A204.1 (cell line): ENCODE results near the gene CCDC92.

ENCODE experiments used
- FAIRE-seq: peaks from 2 replicates; lab custom pipeline; 2012; peaks lifted over from hg19 to GRCh38; lab: Jason Lieb, UNC

CCDC92 gene

DNA sequence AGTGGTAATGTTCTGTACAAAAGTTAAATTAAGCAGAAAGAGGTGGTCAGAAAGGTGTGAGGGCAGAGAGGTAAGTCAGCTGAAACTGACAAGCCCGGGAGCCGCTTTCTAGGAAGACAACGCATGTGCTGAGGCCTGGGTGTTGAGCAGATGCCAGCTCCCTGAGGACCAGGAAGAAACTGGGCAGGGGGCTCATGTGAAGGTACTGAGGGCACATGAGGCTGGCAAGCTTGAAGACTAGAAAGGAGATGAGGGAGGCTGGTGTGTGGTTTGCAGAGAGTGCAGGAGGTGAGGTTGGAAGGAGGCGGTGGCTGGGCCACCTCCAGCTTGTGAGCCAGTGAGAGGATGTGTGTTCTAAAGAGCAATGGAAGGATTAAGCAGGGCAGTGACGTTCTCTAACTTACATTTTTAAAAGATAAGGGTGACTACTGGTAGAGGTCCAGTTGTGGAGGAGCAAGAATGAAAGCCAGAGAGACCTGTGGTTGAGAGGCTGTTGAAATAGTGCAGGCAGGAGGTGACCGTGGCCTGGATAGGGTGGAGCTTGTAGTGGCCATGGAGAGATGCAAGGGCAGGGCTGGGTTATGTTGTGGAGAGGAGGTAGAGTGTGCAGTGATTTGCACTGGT, 29.5 kb upstream of the CCDC92 start:
- no peak for FAIRE-seq

DNA sequence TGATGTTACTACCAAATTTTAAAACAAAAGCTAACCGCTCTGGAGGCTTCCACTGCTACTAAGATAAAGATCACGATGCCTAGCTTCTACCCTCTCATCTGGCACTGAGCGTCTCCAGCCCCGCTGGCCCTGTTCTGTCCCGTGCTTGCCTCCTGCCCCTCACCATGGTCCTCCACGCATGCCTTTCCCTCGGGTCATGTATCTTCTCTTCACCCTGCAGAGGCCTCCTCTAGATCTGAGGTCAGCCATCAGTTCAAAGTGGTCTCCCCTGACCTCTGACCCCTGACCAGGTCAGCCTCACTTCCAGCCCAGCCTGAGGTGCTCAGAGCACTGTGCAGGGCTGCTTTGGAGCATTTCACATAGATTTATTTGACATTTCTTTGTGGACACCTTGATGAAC, 28.7 kb upstream of the CCDC92 start:
- FAIRE-seq: no peak

DNA sequence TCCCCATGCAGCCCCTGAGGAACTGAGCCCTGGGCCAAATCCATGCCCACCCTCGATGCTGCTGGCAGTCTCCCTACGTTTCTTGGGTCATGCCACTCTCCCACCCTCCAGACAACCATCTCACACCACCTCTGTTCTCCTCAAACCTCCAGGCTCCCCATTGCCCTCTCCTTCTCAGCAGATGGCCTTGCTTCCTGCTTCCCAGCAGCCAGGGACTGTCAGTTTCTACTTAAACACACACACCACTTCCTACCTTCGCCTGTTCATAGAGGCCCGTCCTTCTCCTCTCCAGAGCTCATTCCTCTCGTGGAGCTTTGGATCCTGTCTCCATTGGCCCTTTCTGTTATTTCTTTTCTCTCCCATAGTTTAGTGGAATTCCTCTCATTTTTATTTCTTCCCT, 27.5 kb upstream of the CCDC92 start:
- FAIRE-seq: no peak

GRCh38 chr12:123998991-123999359, 26.3 kb upstream of the CCDC92 start:
- no peak for FAIRE-seq

DNA sequence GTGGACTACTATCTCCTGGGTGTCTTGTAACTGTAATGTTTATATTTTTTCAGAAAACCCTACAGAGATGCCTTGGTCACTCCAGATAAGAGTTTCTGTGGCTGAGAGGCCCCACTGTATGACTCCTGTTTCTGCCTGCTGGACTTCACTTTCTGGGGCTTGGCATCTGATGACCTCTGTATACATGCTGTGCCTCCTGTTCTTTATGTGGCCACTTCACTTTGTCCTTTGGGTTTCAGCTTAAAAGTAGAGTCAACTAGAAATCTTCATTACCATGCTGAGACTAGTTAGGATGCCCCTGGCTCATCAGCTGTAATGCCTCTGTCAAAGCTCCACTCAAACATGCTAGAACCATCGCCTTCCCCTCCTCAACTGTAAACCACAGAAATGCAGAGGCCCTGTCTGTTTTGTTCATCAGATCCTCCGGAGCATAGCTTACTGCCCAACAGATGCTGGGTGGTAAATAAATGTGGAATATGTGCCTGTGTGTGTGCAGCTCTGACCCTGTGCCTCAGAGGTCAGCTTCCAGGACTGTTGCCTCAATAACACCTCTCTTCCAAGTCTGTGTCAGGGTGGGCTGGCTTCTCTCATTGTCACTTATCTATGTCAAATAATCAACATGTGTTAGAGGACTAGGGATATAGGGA, 25.8 kb upstream of the CCDC92 start:
- no peak for FAIRE-seq

DNA sequence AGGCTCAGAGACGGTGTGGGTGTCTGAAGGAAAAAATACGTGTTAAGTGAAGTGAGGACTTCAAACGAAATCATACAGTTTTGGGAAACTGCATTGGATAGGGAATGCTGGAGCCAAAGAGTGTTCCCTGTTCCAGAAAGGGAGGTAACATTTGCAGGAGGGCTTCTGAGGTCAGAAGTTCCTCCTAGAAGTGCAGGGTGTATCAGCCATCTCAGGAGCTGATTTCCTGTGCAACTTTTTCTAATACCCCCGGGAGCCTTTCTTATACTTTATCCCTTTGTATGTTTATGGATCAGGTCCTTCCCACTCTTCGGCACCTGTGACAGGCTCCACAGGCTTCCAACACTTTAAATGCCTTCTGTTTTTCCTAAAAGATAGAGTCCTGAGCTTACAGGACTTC, 25.3 kb upstream of the CCDC92 start:
- FAIRE-seq: no peak

DNA sequence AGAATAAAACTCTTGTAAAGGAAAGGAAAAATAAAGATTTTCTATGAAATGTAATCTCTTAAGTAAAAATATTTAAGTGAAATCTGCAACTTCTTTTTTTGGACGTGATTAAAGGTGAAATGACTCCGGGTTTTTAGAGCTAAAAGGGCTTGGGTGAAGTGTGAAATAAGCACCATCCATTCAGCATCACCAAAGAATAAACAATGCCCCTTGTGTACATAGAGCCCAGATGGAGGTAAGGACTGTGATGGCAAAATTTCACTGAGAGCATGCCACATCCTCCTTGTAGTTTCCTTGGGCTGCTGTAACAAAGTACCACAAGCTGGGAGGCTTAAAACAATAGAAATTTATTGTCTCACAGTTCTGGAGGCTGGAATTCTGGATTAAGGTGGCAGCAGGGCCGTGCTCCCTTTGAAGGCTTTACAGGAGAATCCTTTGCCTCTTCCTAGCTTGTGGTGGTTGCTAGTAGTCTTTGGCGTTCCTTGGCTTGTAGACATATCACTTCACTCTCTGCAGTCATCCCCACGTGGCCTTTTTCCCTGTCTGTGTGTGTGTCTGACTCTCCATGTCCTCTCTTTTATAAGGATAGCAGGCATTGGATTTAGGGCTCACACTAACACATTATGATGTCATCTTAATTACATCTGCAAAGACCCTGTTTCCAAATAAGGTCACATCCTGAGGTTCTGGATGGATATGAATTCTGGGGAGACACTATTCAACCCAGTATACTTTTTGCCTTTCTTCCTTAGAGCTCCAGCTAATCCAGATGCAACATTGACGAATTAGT, 24.6 kb upstream of the CCDC92 start:
- FAIRE-seq: no peak

GRCh38 chr12:123996581-123996980, 23.9 kb upstream of the CCDC92 start:
- no peak for FAIRE-seq

DNA sequence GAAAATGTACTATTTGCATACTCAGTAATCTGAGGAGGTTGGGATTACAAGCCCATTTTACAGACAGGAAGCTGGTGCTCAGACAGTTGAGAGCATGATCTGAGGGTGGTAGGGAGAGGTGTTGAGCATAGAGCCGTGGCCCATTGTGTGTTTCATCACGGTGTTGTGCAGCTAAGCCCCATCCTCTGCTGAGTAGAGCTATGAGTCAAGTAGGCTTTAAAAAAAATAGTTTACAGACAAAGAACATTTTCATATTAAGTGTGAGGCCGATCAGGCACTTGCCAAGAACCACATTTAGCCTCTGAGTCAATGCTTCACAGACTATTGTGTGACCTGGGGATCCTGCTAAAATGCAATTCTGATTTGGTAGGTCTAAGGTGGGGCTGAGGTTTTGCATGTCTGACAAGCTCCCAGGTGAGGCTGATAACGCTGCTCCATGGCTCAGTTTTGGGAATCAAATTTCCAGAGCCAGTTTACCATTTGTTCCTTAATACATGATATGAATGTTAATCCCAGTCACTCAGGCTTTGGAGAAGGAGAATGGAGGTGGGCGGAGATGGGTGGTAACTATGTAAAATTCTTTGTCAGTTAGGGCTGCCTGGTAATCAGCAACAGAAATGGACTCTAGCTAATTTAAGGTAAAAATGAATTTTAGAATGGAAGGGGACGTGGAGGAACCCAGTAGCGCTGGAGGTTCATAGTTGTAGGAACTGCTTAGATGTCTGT, 22.6 kb upstream of the CCDC92 start:
- no peak for FAIRE-seq

GRCh38 chr12:123992118-123992825, 19.6 kb upstream of the CCDC92 start:
- no peak for FAIRE-seq

- no peak for FAIRE-seq
Observed at GRCh38 chr12:123991372-123991951, 18.8 kb upstream of the CCDC92 start.

- FAIRE-seq: no peak
Observed at GRCh38 chr12:123990511-123990910, 17.9 kb upstream of the CCDC92 start.

- FAIRE-seq: no peak
Observed at GRCh38 chr12:123989753-123990152, 17.1 kb upstream of the CCDC92 start.

DNA sequence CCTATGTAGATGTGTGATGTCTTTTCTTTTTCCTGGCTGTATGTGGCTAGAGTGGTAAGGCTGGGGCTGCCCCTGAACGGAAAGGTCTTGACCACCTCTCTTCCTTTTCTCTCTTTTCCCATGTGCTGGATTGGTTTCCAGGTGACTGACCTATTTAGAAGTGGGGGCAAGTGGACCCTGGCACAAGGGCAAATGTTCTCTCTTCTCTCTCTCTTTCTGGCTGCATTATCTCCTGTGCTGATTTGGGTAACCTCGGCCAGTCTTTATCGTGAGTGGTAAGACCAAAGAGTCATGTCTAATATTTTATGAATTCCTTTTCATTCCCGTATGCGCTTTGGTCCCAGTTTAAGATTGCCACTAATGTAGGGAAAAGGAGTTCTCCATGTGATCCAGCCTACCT, 16.5 kb upstream of the CCDC92 start:
- FAIRE-seq: no peak

- FAIRE-seq: no peak
Observed at GRCh38 chr12:123987022-123987421, 14.4 kb upstream of the CCDC92 start.

- FAIRE-seq: no peak
Observed at GRCh38 chr12:123986374-123986965, 13.8 kb upstream of the CCDC92 start.

- FAIRE-seq: no peak
Observed at GRCh38 chr12:123984903-123985302, 12.3 kb upstream of the CCDC92 start.

DNA sequence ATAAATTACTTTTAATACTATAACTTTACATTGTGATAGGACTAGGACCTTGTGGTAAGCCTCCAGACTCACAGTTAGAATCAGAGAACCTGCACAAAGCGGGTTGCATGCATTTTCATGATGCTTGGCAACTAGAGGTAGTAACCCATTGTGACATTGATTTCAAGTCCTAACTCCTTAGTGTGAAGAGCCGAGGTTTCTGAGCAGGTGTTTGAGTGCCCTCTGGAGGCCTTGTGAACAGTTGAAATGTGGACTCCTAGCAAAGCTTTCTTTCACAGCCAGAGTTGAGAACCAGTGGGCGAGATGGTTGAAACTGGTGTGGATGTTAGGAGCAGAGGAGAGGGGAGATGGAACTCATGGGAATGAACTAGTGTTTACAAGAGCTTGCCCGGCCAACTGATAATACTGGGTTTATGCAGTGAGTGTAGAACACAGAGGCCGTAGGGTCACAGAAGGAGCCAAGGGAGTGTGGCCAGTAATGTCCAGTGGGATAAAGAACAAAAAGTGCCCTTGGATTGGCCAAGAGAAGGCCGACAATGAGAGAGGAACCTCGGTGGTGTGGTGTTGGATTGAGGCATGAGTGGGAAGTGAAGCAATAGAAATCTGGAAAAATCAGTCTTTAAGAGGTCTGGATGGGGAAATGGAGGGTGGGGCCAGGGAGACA, 11.3 kb upstream of the CCDC92 start:
- no peak for FAIRE-seq

GRCh38 chr12:123982269-123982668, 9.6 kb upstream of the CCDC92 start:
- FAIRE-seq: no peak

- FAIRE-seq: no peak
Observed at GRCh38 chr12:123979566-123979965, 6.9 kb upstream of the CCDC92 start.

DNA sequence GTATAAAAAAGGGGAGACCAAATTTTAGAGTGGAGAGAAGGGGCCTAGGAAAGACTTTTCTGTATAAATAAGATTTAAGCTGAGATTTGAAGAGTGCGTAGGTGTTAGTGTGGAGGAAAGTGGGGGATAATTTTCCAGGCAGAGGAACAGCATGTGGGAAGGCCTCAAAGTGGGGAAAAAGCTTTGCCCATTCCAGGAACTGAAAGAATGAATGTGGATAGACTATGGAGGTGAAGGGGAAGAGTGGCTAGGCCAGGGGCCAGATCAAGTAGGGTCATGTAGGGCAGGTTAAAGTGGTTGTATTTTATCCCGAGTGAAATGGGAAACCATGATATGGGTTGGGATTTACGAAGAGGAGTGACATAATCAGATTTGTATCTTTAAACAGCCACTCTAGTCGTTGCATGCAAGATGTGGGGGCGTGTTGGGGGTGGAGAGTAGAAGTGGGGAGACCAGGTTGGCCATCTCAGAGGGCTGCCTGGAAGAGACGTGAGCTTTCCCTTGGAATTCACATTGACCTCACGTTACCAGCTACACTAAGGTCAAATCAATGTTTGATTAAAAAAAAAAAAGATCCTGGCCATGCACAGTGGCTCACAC, 3.7 kb upstream of the CCDC92 start:
- FAIRE-seq: no peak
